ENCODE results near the gene PHB1. TPM values are rescaled to one million over a fixed set of nuclear protein-coding genes. Genes with fewer than 3 reads are reported as not detected.

PHB1 gene
- total RNA-seq, 1 donor from 2014 or later, result 184 TPM

GRCh38 chr17:49457564-49458535 lies 43.2 kb upstream of the PHB1 start:
- intact Hi-C loops (cut with micrococcal nuclease), result no loop called here
- H3K36me3 Mint-ChIP-seq (ENCODE audit: low read depth), result no peaks in the 10 kb centered on the region
- H3K27ac Mint-ChIP-seq, result no peak overlapping the region
- peaks cover 55% of the 10 kb centered on the region for H3K27me3 Mint-ChIP-seq
- TF ChIP-seq CTCF (IDR thresholded peaks at IDR 0.05), result no peak
- no peak for DNase-seq
- CTCF ChIA-PET, result no interaction called here
- H3K4me3 Mint-ChIP-seq, result no peak overlapping the region
- H3K4me1 Mint-ChIP-seq, result no peaks in the 10 kb centered on the region
- no peak for ATAC-seq (ENCODE audit: low read depth)
- no peaks in the 10 kb centered on the region for H3K9me3 Mint-ChIP-seq
- POLR2A ChIA-PET, result interaction anchor here (0.5 kb wide), 1 partner anchor 19 kb away, joined by 9 read pairs; no protein-coding TSS in a partner anchor

- no peak overlapping the region for H3K27ac Mint-ChIP-seq
- no peaks in the 10 kb centered on the region for H3K9me3 Mint-ChIP-seq
- ChIA-PET POLR2A (no interaction called here), CTCF (no interaction called here)
- DNase-seq (no peak), ATAC-seq (ENCODE audit: low read depth) (no peak)
- no peak overlapping the region for H3K4me3 Mint-ChIP-seq
- peaks cover 50% of the 10 kb centered on the region for H3K27me3 Mint-ChIP-seq
- intact Hi-C loops (cut with micrococcal nuclease), result no loop called here
- no peak for TF ChIP-seq CTCF (IDR thresholded peaks at IDR 0.05)
- no peaks in the 10 kb centered on the region for H3K36me3 Mint-ChIP-seq (ENCODE audit: low read depth)
- no peaks in the 10 kb centered on the region for H3K4me1 Mint-ChIP-seq
Observed at GRCh38 chr17:49456183-49456965, 41.7 kb upstream of the PHB1 start.

GRCh38 chr17:49455272-49455861 lies 40.7 kb upstream of the PHB1 start:
- Mint-ChIP-seq H3K27me3 (peaks cover 45% of the 10 kb centered on the region), H3K9me3 (no peaks in the 10 kb centered on the region), H3K36me3 (ENCODE audit: low read depth) (no peaks in the 10 kb centered on the region), H3K4me1 (no peaks in the 10 kb centered on the region), H3K27ac (no peak overlapping the region), H3K4me3 (no peak overlapping the region)
- intact Hi-C loops (cut with micrococcal nuclease), result no loop called here
- POLR2A ChIA-PET, result interaction anchor here (0.5 kb wide), 1 partner anchor 39 kb away, joined by 3 read pairs; no protein-coding TSS in a partner anchor
- ATAC-seq (ENCODE audit: low read depth) (no peak), DNase-seq (no peak)
- no peak for TF ChIP-seq CTCF (IDR thresholded peaks at IDR 0.05)
- CTCF ChIA-PET, result no interaction called here

- DNase-seq (no peak), ATAC-seq (ENCODE audit: low read depth) (no peak)
- Mint-ChIP-seq H3K4me3 (no peak overlapping the region), H3K27ac (no peak overlapping the region), H3K9me3 (no peaks in the 10 kb centered on the region), H3K4me1 (no peaks in the 10 kb centered on the region), H3K36me3 (ENCODE audit: low read depth) (no peaks in the 10 kb centered on the region), H3K27me3 (peaks cover 35% of the 10 kb centered on the region)
- intact Hi-C loops (cut with micrococcal nuclease), result no loop called here
- no peak for TF ChIP-seq CTCF (IDR thresholded peaks at IDR 0.05)
- ChIA-PET CTCF (no interaction called here), POLR2A (interaction anchor here (0.5 kb wide), 1 partner anchor 110 kb away, joined by 4 read pairs; no protein-coding TSS in a partner anchor)
Observed at GRCh38 chr17:49454050-49454449, 39.4 kb upstream of the PHB1 start.

All from activated B cell treated with CpG ODN at 0.5 μM for 24 hours (primary cell).